Measurements from ENCODE around the gene COLEC12. TPM values are rescaled to one million over a fixed set of nuclear protein-coding genes. Genes with fewer than 3 reads are reported as not detected.

COLEC12 gene
- total RNA-seq, 4 donors from 2014 or later, result 8.3 to 22.2 (median 21.4) TPM

DNA sequence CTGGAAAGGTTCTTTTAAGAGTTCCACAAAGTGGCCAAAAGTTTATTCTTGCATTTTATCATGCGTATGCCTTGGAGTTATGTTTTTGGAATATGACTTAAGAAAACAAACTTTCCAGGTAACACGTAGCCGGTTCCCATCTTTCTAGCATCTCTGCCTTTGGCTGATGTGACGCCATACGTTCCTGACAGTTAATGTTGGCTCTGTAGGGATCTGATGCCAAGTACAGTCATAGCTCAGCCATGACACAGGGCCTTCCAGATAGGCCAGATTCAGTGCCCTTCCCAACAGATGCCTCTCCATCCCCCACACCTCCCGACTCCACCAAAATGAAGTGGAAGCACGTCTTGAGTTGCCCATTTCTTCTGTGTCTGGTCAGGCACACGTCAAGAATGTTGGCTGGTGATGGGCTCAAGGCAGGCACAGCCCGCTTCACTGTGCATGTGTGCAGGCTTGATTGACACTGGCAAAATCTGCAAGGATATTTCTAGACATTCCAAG, 181.7 kb downstream of the COLEC12 start:
- H3K4me3 ChIP-seq, result no peak overlapping the region
- H3K27me3 ChIP-seq, result no peaks in the 10 kb centered on the region
- no peak for DNase-seq (ENCODE audit: low spot score in 2 of 2)
- no peaks in the 10 kb centered on the region for H3K9me3 ChIP-seq
- no peak overlapping the region for H3K27ac ChIP-seq
- peaks cover 0 to 15% (median 0%) of the 10 kb centered on the region in 4 donors for H3K4me1 ChIP-seq
- no peaks in the 10 kb centered on the region for H3K36me3 ChIP-seq
- 79 to 85% methylated on average over 9 of the region's 9 CpGs for WGBS, 2 donors
- no peak for TF ChIP-seq CTCF (IDR thresholded peaks at IDR 0.05)
- TF ChIP-seq POLR2A (IDR thresholded peaks at IDR 0.05), result no peak
- no peak for TF ChIP-seq EP300 (IDR thresholded peaks at IDR 0.05)

GRCh38 chr18:317618-318017, 182.9 kb downstream of the COLEC12 start:
- Histone ChIP-seq H3K4me1 (peaks cover 0 to 9% (median 0%) of the 10 kb centered on the region in 4 donors), H3K4me3 (no peak overlapping the region), H3K27ac (no peak overlapping the region), H3K9me3 (no peaks in the 10 kb centered on the region), H3K36me3 (no peaks in the 10 kb centered on the region), H3K27me3 (no peaks in the 10 kb centered on the region)
- 95 to 97% methylated on average over 4 to 6 of the region's 6 CpGs for WGBS, 2 donors
- DNase-seq (ENCODE audit: low spot score in 2 of 2), result no peak
- no peak for TF ChIP-seq CTCF (IDR thresholded peaks at IDR 0.05)
- no peak for TF ChIP-seq POLR2A (IDR thresholded peaks at IDR 0.05)
- TF ChIP-seq EP300 (IDR thresholded peaks at IDR 0.05), result no peak

- no peak for DNase-seq (ENCODE audit: low spot score in 2 of 2)
- no peaks in the 10 kb centered on the region for H3K36me3 ChIP-seq
- TF ChIP-seq POLR2A (IDR thresholded peaks at IDR 0.05) (no peak), EP300 (IDR thresholded peaks at IDR 0.05) (no peak), CTCF (IDR thresholded peaks at IDR 0.05) (no peak)
- no peak overlapping the region for H3K27ac ChIP-seq
- no peaks in the 10 kb centered on the region for H3K27me3 ChIP-seq
- no peaks in the 10 kb centered on the region for H3K9me3 ChIP-seq
- no peaks in the 10 kb centered on the region for H3K4me1 ChIP-seq
- 51 to 60% methylated on average over 8 of the region's 8 CpGs for WGBS, 2 donors
- no peak overlapping the region for H3K4me3 ChIP-seq
Measured at GRCh38 chr18:316393-316792, 184.1 kb downstream of the COLEC12 start.

- Histone ChIP-seq H3K9me3 (no peaks in the 10 kb centered on the region), H3K27ac (no peak overlapping the region), H3K4me3 (no peak overlapping the region), H3K27me3 (no peaks in the 10 kb centered on the region), H3K36me3 (no peaks in the 10 kb centered on the region), H3K4me1 (no peaks in the 10 kb centered on the region)
- no peak for TF ChIP-seq EP300 (IDR thresholded peaks at IDR 0.05)
- TF ChIP-seq CTCF (IDR thresholded peaks at IDR 0.05), result no peak
- no peak for TF ChIP-seq POLR2A (IDR thresholded peaks at IDR 0.05)
- DNase-seq (ENCODE audit: low spot score in 2 of 2), result no peak
Measured at GRCh38 chr18:313931-314330, 186.6 kb downstream of the COLEC12 start.

DNA sequence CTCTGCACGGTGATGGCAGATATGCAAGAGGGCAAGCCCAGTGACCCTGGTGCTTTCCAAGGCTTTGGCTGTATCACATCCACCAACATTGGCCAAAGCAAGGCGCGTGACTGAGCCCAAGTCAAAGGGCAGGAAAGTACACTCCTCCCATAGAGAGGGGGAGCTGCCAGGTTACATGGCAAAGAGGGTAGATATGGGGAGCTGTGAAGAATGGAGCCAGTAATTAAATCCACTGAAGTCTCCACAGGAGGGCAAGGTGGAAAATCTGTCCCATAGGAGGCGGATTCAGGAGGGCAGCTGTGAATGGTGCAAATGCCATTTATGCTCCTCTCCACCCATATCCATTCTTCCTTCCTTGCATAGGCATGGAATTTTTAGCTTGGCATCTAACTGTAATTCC, 188.1 kb downstream of the COLEC12 start:
- WGBS, 2 donors, result 52 to 57% methylated on average over 4 of the region's 4 CpGs
- Histone ChIP-seq H3K9me3 (no peaks in the 10 kb centered on the region), H3K27ac (no peak overlapping the region), H3K4me3 (no peak overlapping the region), H3K36me3 (no peaks in the 10 kb centered on the region), H3K4me1 (no peaks in the 10 kb centered on the region), H3K27me3 (no peaks in the 10 kb centered on the region)
- no peak for DNase-seq (ENCODE audit: low spot score in 2 of 2)
- TF ChIP-seq CTCF (IDR thresholded peaks at IDR 0.05) (no peak), POLR2A (IDR thresholded peaks at IDR 0.05) (no peak), EP300 (IDR thresholded peaks at IDR 0.05) (no peak)
